HG02759 (cell line): ENCODE data around the gene CAMTA1.

Experiments used
- ATAC-seq: cut with Tn5 transposase; IDR thresholded peaks from one replicate; pipeline ENCODE4 v1.9.1; 2021; ENCODE audit warnings: mild to moderate bottlenecking, moderate library complexity; ENCODE audit not compliant: unreplicated experiment

CAMTA1 gene

GRCh38 chr1:7434566-7434965 lies 649.3 kb downstream of the CAMTA1 start:
- ATAC-seq, result no peak

GRCh38 chr1:7435276-7436055 lies 650.2 kb downstream of the CAMTA1 start:
- no peak for ATAC-seq

GRCh38 chr1:7436056-7437005 lies 651.1 kb downstream of the CAMTA1 start:
- ATAC-seq, result no peak

GRCh38 chr1:7437036-7437435 lies 651.8 kb downstream of the CAMTA1 start:
- ATAC-seq, result no peak

- ATAC-seq, result no peak
Measured at GRCh38 chr1:7437608-7438395, 652.5 kb downstream of the CAMTA1 start.

GRCh38 chr1:7438396-7438785 lies 653.1 kb downstream of the CAMTA1 start:
- ATAC-seq, result no peak

- no peak for ATAC-seq
Measured at GRCh38 chr1:7438921-7439655, 653.8 kb downstream of the CAMTA1 start.

- no peak for ATAC-seq
Measured at GRCh38 chr1:7440154-7440553, 654.9 kb downstream of the CAMTA1 start.

- ATAC-seq, result no peak
Measured at GRCh38 chr1:7441143-7441841, 656.0 kb downstream of the CAMTA1 start.

GRCh38 chr1:7442036-7442435 lies 656.8 kb downstream of the CAMTA1 start:
- ATAC-seq, result no peak

GRCh38 chr1:7442918-7443317 lies 657.7 kb downstream of the CAMTA1 start:
- no peak for ATAC-seq

GRCh38 chr1:7444363-7444762 lies 659.1 kb downstream of the CAMTA1 start:
- ATAC-seq, result no peak

- ATAC-seq, result no peak
Measured at GRCh38 chr1:7447093-7447492, 661.8 kb downstream of the CAMTA1 start.

- no peak for ATAC-seq
Measured at GRCh38 chr1:7447736-7448135, 662.5 kb downstream of the CAMTA1 start.

- ATAC-seq, result no peak
Measured at GRCh38 chr1:7448986-7449385, 663.7 kb downstream of the CAMTA1 start.

- ATAC-seq, result no peak
Measured at GRCh38 chr1:7449750-7450149, 664.5 kb downstream of the CAMTA1 start.

- ATAC-seq, result no peak
Measured at GRCh38 chr1:7450838-7451237, 665.6 kb downstream of the CAMTA1 start.

GRCh38 chr1:7453038-7453437 lies 667.8 kb downstream of the CAMTA1 start:
- ATAC-seq, result no peak

GRCh38 chr1:7454052-7454815 lies 669.0 kb downstream of the CAMTA1 start:
- no peak for ATAC-seq
